ENCODE measurements around the gene SPAG7.

SPAG7 gene

GRCh38 chr17:4967539-4968485 is at the start of gene SPAG7:
Gene SPAG7, minus strand, starts transcription at chr17:4967817. Its CDS starts 13 bp downstream, at chr17:4967804.
- Histone ChIP-seq H3K36me3 (ENCODE audit: control insufficient read depth in 1 of 2, insufficient read depth in 2 of 2, low read length in 2 of 2) (peaks cover 7 to 31% of the 10 kb centered on the region in 2 donors), H3K27me3 (ENCODE audit: control insufficient read depth in 1 of 2, insufficient read depth in 2 of 2, low read length in 2 of 2) (no peaks in the 10 kb centered on the region), H3K9me3 (ENCODE audit: control insufficient read depth in 1 of 2, low read length in 2 of 2) (no peaks in the 10 kb centered on the region), H3K4me1 (ENCODE audit: control insufficient read depth in 1 of 2, insufficient read depth in 2 of 2, low read length in 2 of 2) (peaks cover 11 to 25% of the 10 kb centered on the region in 2 donors), H3K9ac (ENCODE audit: low read depth in 1 of 2, low read length in 2 of 2) (peak within 1 kb of the TSS; percentile 71 to 74), H3K27ac (ENCODE audit: low read depth, low read length) (peak within 1 kb of the TSS; percentile 87), H3K4me3 (ENCODE audit: low read depth in 1 of 2, low read length in 2 of 2) (peak within 1 kb of the TSS; percentile 74 to 83)

DNA sequence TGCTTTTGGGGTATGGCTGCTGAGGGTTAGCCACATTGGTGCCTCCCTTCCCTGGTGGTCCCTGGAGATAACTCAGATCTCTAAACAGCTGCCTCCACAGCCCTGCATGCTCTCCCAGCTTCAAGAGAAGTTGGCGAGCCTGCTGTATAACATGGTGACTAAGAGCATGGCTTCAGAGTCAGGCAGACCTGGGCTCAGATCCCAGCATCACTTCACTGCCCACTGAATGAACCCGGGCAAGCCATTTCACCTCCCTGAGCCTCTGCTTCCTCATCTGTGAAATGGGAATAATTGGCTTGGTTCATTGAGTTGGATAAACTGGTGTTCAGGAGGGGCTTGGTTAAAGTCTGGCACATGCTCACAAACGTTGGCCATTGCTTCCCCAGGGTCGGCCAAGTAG is 46.7 kb upstream of the SPAG7 start:
- Histone ChIP-seq H3K36me3 (ENCODE audit: control insufficient read depth in 1 of 2, insufficient read depth in 2 of 2, low read length in 2 of 2) (peaks cover 25 to 77% of the 10 kb centered on the region in 2 donors), H3K4me3 (ENCODE audit: low read depth in 1 of 2, low read length in 2 of 2) (no peak overlapping the region), H3K4me1 (ENCODE audit: control insufficient read depth in 1 of 2, insufficient read depth in 2 of 2, low read length in 2 of 2) (no peaks in the 10 kb centered on the region), H3K9me3 (ENCODE audit: control insufficient read depth in 1 of 2, low read length in 2 of 2) (no peaks in the 10 kb centered on the region), H3K9ac (ENCODE audit: low read depth in 1 of 2, low read length in 2 of 2) (no peak overlapping the region), H3K27ac (ENCODE audit: low read depth, low read length) (no peak overlapping the region), H3K27me3 (ENCODE audit: control insufficient read depth in 1 of 2, insufficient read depth in 2 of 2, low read length in 2 of 2) (no peaks in the 10 kb centered on the region)

DNA sequence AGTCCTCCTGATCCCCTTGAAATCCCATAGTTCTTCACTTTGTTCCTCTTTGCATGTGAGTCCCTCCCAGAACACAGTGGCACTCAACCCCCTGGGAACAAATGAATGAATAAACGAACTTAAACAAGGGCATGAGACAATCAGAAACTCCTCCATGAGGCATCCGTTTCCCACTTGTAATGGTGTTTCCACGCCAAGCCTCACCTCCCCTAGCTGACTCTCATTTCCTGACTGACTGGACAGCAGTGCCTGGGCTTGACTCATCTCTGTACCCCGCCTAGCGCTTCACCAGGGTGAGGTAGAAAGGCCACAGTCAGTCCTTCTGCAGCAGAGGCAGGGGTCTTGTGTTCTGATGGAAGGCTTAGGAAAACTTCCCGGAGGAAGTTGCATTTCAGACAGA is 44.3 kb upstream of the SPAG7 start:
- Histone ChIP-seq H3K4me3 (ENCODE audit: low read depth in 1 of 2, low read length in 2 of 2) (no peak overlapping the region), H3K9me3 (ENCODE audit: control insufficient read depth in 1 of 2, low read length in 2 of 2) (no peaks in the 10 kb centered on the region), H3K9ac (ENCODE audit: low read depth in 1 of 2, low read length in 2 of 2) (no peak overlapping the region), H3K4me1 (ENCODE audit: control insufficient read depth in 1 of 2, insufficient read depth in 2 of 2, low read length in 2 of 2) (no peaks in the 10 kb centered on the region), H3K36me3 (ENCODE audit: control insufficient read depth in 1 of 2, insufficient read depth in 2 of 2, low read length in 2 of 2) (peaks cover 41 to 79% of the 10 kb centered on the region in 2 donors), H3K27me3 (ENCODE audit: control insufficient read depth in 1 of 2, insufficient read depth in 2 of 2, low read length in 2 of 2) (no peaks in the 10 kb centered on the region), H3K27ac (ENCODE audit: low read depth, low read length) (no peak overlapping the region)

DNA sequence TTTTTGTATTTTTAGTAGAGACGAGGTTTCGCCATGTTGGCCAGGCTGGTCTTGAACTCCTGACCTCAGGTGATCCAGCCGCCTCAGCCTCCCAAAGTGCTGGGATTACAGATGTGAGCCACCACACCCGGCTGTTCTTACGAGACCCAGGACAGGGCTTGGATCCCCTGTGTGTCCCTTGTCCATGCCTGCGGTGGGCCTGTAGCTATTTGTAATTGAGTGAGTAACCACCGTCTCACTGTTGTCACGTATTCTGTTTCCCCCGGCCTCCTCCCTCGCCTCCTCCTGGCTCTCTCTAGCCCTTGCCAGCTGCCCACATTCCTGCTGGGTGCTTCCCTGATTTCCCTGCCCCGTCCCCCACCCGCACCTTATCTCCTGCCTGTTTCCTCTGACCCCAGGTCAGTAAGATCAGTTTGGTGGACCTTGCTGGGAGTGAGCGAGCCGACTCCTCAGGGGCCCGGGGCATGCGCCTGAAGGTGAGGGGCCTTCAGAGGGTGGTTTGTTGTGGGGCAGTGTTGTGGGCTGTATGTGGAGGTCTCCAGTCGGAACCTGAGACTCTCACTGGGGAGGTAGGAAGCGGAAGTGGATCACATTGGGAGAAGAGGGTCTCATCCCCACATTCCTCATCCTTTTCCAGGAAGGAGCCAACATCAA is 35.7 kb upstream of the SPAG7 start:
- H3K27ac ChIP-seq (ENCODE audit: low read depth, low read length) = no peak overlapping the region
- H3K9me3 ChIP-seq (ENCODE audit: control insufficient read depth in 1 of 2, low read length in 2 of 2) = no peaks in the 10 kb centered on the region
- H3K4me3 ChIP-seq (ENCODE audit: low read depth in 1 of 2, low read length in 2 of 2) = no peak overlapping the region
- H3K36me3 ChIP-seq (ENCODE audit: control insufficient read depth in 1 of 2, insufficient read depth in 2 of 2, low read length in 2 of 2) = peaks cover 66 to 75% of the 10 kb centered on the region in 2 donors
- H3K4me1 ChIP-seq (ENCODE audit: control insufficient read depth in 1 of 2, insufficient read depth in 2 of 2, low read length in 2 of 2) = peaks cover 20 to 21% of the 10 kb centered on the region in 2 donors
- H3K27me3 ChIP-seq (ENCODE audit: control insufficient read depth in 1 of 2, insufficient read depth in 2 of 2, low read length in 2 of 2) = no peaks in the 10 kb centered on the region
- H3K9ac ChIP-seq (ENCODE audit: low read depth in 1 of 2, low read length in 2 of 2) = no peak overlapping the region

- Histone ChIP-seq H3K9ac (ENCODE audit: low read depth in 1 of 2, low read length in 2 of 2) (no peak overlapping the region), H3K27me3 (ENCODE audit: control insufficient read depth in 1 of 2, insufficient read depth in 2 of 2, low read length in 2 of 2) (no peaks in the 10 kb centered on the region), H3K4me3 (ENCODE audit: low read depth in 1 of 2, low read length in 2 of 2) (no peak overlapping the region), H3K36me3 (ENCODE audit: control insufficient read depth in 1 of 2, insufficient read depth in 2 of 2, low read length in 2 of 2) (peaks cover 56 to 64% of the 10 kb centered on the region in 2 donors), H3K27ac (ENCODE audit: low read depth, low read length) (no peak overlapping the region), H3K9me3 (ENCODE audit: control insufficient read depth in 1 of 2, low read length in 2 of 2) (no peaks in the 10 kb centered on the region), H3K4me1 (ENCODE audit: control insufficient read depth in 1 of 2, insufficient read depth in 2 of 2, low read length in 2 of 2) (peaks cover 20 to 21% of the 10 kb centered on the region in 2 donors)
Measured at GRCh38 chr17:5002121-5002788, 34.6 kb upstream of the SPAG7 start.

DNA sequence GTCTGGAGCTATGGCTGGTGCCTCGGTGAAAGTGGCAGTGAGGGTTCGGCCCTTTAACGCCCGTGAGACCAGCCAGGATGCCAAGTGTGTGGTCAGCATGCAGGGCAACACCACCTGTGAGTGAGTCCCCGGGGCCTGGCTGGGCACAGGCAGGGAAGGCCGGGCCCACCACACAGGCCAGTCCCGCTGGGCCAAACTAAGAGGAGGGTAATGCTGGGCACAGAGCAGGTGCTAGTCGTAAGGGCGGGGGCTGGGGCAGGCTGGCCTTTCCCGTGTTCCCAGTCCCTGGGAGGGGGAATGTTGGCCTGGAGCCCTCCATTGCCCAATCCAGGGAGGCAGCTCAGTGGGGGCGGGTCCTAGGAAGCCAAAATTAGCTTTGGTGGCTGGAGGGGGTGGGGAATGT is 32.6 kb upstream of the SPAG7 start:
- Histone ChIP-seq H3K4me1 (ENCODE audit: control insufficient read depth in 1 of 2, insufficient read depth in 2 of 2, low read length in 2 of 2) (peaks cover 25 to 27% of the 10 kb centered on the region in 2 donors), H3K9ac (ENCODE audit: low read depth in 1 of 2, low read length in 2 of 2) (peak overlapping the region in 1 of 2 donors; percentile 93), H3K36me3 (ENCODE audit: control insufficient read depth in 1 of 2, insufficient read depth in 2 of 2, low read length in 2 of 2) (peaks cover 44 to 45% of the 10 kb centered on the region in 2 donors), H3K27me3 (ENCODE audit: control insufficient read depth in 1 of 2, insufficient read depth in 2 of 2, low read length in 2 of 2) (no peaks in the 10 kb centered on the region), H3K27ac (ENCODE audit: low read depth, low read length) (no peak overlapping the region), H3K4me3 (ENCODE audit: low read depth in 1 of 2, low read length in 2 of 2) (peak overlapping the region in 1 of 2 donors; percentile 98), H3K9me3 (ENCODE audit: control insufficient read depth in 1 of 2, low read length in 2 of 2) (no peaks in the 10 kb centered on the region)

GRCh38 chr17:4999430-5000093 is 31.9 kb upstream of the SPAG7 start:
- peak overlapping the region; percentile 50 for H3K27ac ChIP-seq (ENCODE audit: low read depth, low read length)
- H3K9me3 ChIP-seq (ENCODE audit: control insufficient read depth in 1 of 2, low read length in 2 of 2) = no peaks in the 10 kb centered on the region
- peak overlapping the region; percentile 87 to 93 for H3K9ac ChIP-seq (ENCODE audit: low read depth in 1 of 2, low read length in 2 of 2)
- H3K4me1 ChIP-seq (ENCODE audit: control insufficient read depth in 1 of 2, insufficient read depth in 2 of 2, low read length in 2 of 2) = peaks cover 25 to 27% of the 10 kb centered on the region in 2 donors
- no peaks in the 10 kb centered on the region for H3K27me3 ChIP-seq (ENCODE audit: control insufficient read depth in 1 of 2, insufficient read depth in 2 of 2, low read length in 2 of 2)
- H3K4me3 ChIP-seq (ENCODE audit: low read depth in 1 of 2, low read length in 2 of 2) = peak overlapping the region; percentile 98
- peaks cover 37 to 38% of the 10 kb centered on the region in 2 donors for H3K36me3 ChIP-seq (ENCODE audit: control insufficient read depth in 1 of 2, insufficient read depth in 2 of 2, low read length in 2 of 2)

DNA sequence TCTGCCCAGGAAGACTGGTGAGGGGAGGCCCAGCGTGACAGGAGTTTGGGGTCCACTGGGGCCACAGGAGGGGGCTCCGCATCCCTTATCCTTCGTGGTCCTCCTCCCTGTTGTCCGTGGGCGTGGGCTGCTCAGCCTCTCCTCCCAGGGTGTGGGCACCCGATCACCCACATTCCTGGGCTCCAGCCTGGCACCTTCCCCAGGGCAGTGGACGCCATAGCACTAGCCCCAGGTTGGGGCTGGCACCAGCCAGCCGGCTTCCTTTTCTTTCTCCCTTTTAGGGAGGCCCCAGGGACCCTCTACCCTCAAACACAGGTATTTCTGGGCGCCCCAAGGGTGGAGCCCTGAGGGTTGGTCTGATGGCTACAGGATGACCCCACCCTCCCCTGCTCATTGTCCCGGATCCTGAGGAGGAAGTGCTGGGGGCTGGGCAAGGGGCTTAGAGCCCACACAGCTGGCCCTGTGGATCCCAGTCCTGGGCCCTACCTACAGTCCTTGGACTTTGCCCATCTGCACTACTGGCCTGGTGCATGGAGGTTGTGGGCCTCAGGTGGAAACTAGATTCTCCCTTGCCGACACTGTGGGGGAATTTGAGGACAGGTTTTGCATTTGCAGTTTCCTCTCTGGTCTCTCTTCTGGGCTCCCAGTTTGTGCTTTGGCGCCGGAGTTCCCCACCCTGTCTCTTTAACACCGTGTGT is 31.3 kb upstream of the SPAG7 start:
- H3K4me1 ChIP-seq (ENCODE audit: control insufficient read depth in 1 of 2, insufficient read depth in 2 of 2, low read length in 2 of 2) = peaks cover 25 to 27% of the 10 kb centered on the region in 2 donors
- H3K4me3 ChIP-seq (ENCODE audit: low read depth in 1 of 2, low read length in 2 of 2) = peak overlapping the region; percentile 98
- no peaks in the 10 kb centered on the region for H3K27me3 ChIP-seq (ENCODE audit: control insufficient read depth in 1 of 2, insufficient read depth in 2 of 2, low read length in 2 of 2)
- no peaks in the 10 kb centered on the region for H3K9me3 ChIP-seq (ENCODE audit: control insufficient read depth in 1 of 2, low read length in 2 of 2)
- H3K27ac ChIP-seq (ENCODE audit: low read depth, low read length) = peak overlapping the region; percentile 50
- H3K36me3 ChIP-seq (ENCODE audit: control insufficient read depth in 1 of 2, insufficient read depth in 2 of 2, low read length in 2 of 2) = peaks cover 30 to 31% of the 10 kb centered on the region in 2 donors
- H3K9ac ChIP-seq (ENCODE audit: low read depth in 1 of 2, low read length in 2 of 2) = peak overlapping the region; percentile 87 to 93

GRCh38 chr17:4998027-4998731 is 30.6 kb upstream of the SPAG7 start:
- Histone ChIP-seq H3K9ac (ENCODE audit: low read depth in 1 of 2, low read length in 2 of 2) (peak overlapping the region; percentile 87 to 93), H3K4me1 (ENCODE audit: control insufficient read depth in 1 of 2, insufficient read depth in 2 of 2, low read length in 2 of 2) (peaks cover 25 to 27% of the 10 kb centered on the region in 2 donors), H3K9me3 (ENCODE audit: control insufficient read depth in 1 of 2, low read length in 2 of 2) (no peaks in the 10 kb centered on the region), H3K27me3 (ENCODE audit: control insufficient read depth in 1 of 2, insufficient read depth in 2 of 2, low read length in 2 of 2) (no peaks in the 10 kb centered on the region), H3K4me3 (ENCODE audit: low read depth in 1 of 2, low read length in 2 of 2) (peak overlapping the region; percentile 98), H3K36me3 (ENCODE audit: control insufficient read depth in 1 of 2, insufficient read depth in 2 of 2, low read length in 2 of 2) (peaks cover 23 to 24% of the 10 kb centered on the region in 2 donors), H3K27ac (ENCODE audit: low read depth, low read length) (peak overlapping the region; percentile 50)

All from duodenal mucosa (tissue), 2 donors.